HepG2 (cell line): ENCODE results near the gene EFCAB13. TPM values are rescaled to one million over a fixed set of nuclear protein-coding genes. Genes with fewer than 3 reads are reported as not detected.

Experiments
- GATAD2A ChIP-seq: IDR thresholded peaks from 2 replicates; pipeline ENCODE4 v1.6.1; 2016
- HDAC6 ChIP-seq: fragments of 200-600 bp; sonication (generic); IDR thresholded peaks from 2 replicates; pipeline ENCODE4 v1.7.0; 2017; ENCODE audit warnings: mild to moderate bottlenecking, antibody characterized with exemption, low read length, low read depth
- HNRNPLL ChIP-seq: fragments of 200-400 bp; formaldehyde crosslinking; IDR thresholded peaks from 2 replicates; pipeline ENCODE4 v1.6.1; 2017; ENCODE audit warnings: mild to moderate bottlenecking, low read depth, low read length; ENCODE audit not compliant: poor library complexity, severe bottlenecking
- ISL2 ChIP-seq: sonication (generic); formaldehyde crosslinking; IDR thresholded peaks from 2 replicates; pipeline ENCODE4 v1.5.0; 2020; ENCODE audit warnings: missing genetic modification reagents
- ONECUT2 ChIP-seq: sonication (generic); formaldehyde crosslinking; IDR thresholded peaks from 2 replicates; pipeline ENCODE4 v1.4.0; 2020; ENCODE audit warnings: missing genetic modification reagents
- PHF21A ChIP-seq: sonication (generic); formaldehyde crosslinking; IDR thresholded peaks from 2 replicates; pipeline ENCODE4 v1.5.0; 2020; ENCODE audit warnings: mild to moderate bottlenecking, missing genetic modification reagents
- POGZ ChIP-seq: sonication (generic); formaldehyde crosslinking; IDR thresholded peaks from 2 replicates; pipeline ENCODE4 v1.4.0; 2020; ENCODE audit warnings: mild to moderate bottlenecking, missing genetic modification reagents
- SOX5 ChIP-seq: IDR thresholded peaks from 2 replicates; pipeline ENCODE4 v1.6.1; 2016; ENCODE audit warnings: borderline replicate concordance
- SRSF9 ChIP-seq: fragments of 200-400 bp; formaldehyde crosslinking; IDR thresholded peaks from 2 replicates; pipeline ENCODE4 v1.6.1; 2018; ENCODE audit warnings: borderline replicate concordance, mild to moderate bottlenecking, low read depth, low read length; ENCODE audit not compliant: insufficient read depth, poor library complexity, severe bottlenecking
- WIZ ChIP-seq: sonication (generic); formaldehyde crosslinking; IDR thresholded peaks from 2 replicates; pipeline ENCODE4 v1.5.1; 2020; ENCODE audit warnings: mild to moderate bottlenecking, missing genetic modification reagents
- ZEB1 ChIP-seq: IDR thresholded peaks from 2 replicates; pipeline ENCODE4 v1.6.1; 2012; ENCODE audit warnings: mild to moderate bottlenecking, low read depth, inconsistent platforms; ENCODE audit not compliant: insufficient replicate concordance
- ZNF121 ChIP-seq: sonication (generic); formaldehyde crosslinking; IDR thresholded peaks from 2 replicates; pipeline ENCODE4 v1.5.0; 2020; ENCODE audit warnings: mild to moderate bottlenecking, missing genetic modification reagents
- ZNF143 ChIP-seq: sonication (generic); formaldehyde crosslinking; IDR thresholded peaks from 2 replicates; pipeline ENCODE4 v1.4.0; 2020; ENCODE audit warnings: missing genetic modification reagents
- ZNF180 ChIP-seq: sonication (generic); formaldehyde crosslinking; IDR thresholded peaks from 2 replicates; pipeline ENCODE4 v1.4.0; 2020; ENCODE audit warnings: low read depth, missing genetic modification reagents, borderline replicate concordance
- ZNF547 ChIP-seq: sonication (generic); formaldehyde crosslinking; IDR thresholded peaks from 2 replicates; pipeline ENCODE4 v1.5.1; 2020; ENCODE audit warnings: mild to moderate bottlenecking, missing genetic modification reagents
- ZNF564 ChIP-seq: sonication (generic); formaldehyde crosslinking; IDR thresholded peaks from 2 replicates; pipeline ENCODE4 v1.8.1; 2023; ENCODE audit warnings: mild to moderate bottlenecking, missing genetic modification reagents
- ZNF615 ChIP-seq: sonication (generic); formaldehyde crosslinking; IDR thresholded peaks from 2 replicates; pipeline ENCODE4 v1.5.0; 2020; ENCODE audit warnings: mild to moderate bottlenecking, missing genetic modification reagents, borderline replicate concordance
- ZNF777 ChIP-seq: sonication (generic); formaldehyde crosslinking; IDR thresholded peaks from 2 replicates; pipeline ENCODE4 v1.4.0; 2020; ENCODE audit warnings: missing genetic modification reagents
- ZNF781 ChIP-seq: sonication (generic); formaldehyde crosslinking; IDR thresholded peaks from 2 replicates; pipeline ENCODE4 v1.5.1; 2020; ENCODE audit warnings: borderline replicate concordance, mild to moderate bottlenecking, missing genetic modification reagents; ENCODE audit errors: not compliant biosample characterization
- polyA plus RNA-seq, 8 experiments: library from polyadenylated mRNA; depleted of rRNA in 3 of 8; stranded (reverse) in 7 of 8; unstranded in 1 of 8; fragments of >200 nt; fragmentation: Illumina TruSeq in 4 of 8; extraction: Trizol in 4 of 8; gene quantifications; 2 replicates each; pipeline versions ENCODE4 v1.2.1 to v1.2.3, GENCODE V29; 2011 to 2016; ENCODE audit warnings: low read depth in 4 of 8, missing spikeins in 1 of 8, mixed read lengths in 1 of 8; ENCODE audit not compliant: insufficient read depth in 1 of 8
- total RNA-seq, 5 experiments: library from RNA; depleted of rRNA; stranded (reverse); fragments of >200 nt; fragmentation: Illumina TruSeq; extraction: Trizol; gene quantifications; 2 replicates each; pipeline ENCODE4 v1.2.3, GENCODE V29; 2016; ENCODE audit warnings: low read depth in 1 of 5
- TF ChIP-seq, protein P1 (sequence below): sonication (generic); formaldehyde crosslinking; IDR thresholded peaks from 2 replicates; pipeline ENCODE4 v1.4.0; 2020; ENCODE audit warnings: missing genetic modification reagents, mild to moderate bottlenecking, borderline replicate concordance
- TF ChIP-seq, protein P2 (sequence below): sonication (generic); formaldehyde crosslinking; IDR thresholded peaks from 2 replicates; pipeline ENCODE4 v1.8.1; 2023; ENCODE audit warnings: mild to moderate bottlenecking, moderate library complexity, missing genetic modification reagents
- TF ChIP-seq, protein P3 (sequence below): sonication (generic); formaldehyde crosslinking; IDR thresholded peaks from 2 replicates; pipeline ENCODE4 v1.8.1; 2023; ENCODE audit warnings: mild to moderate bottlenecking, inconsistent platforms, moderate library complexity, missing genetic modification reagents, borderline replicate concordance
- TF ChIP-seq, protein P4 (sequence below): IDR thresholded peaks from 2 replicates; pipeline ENCODE4 v1.6.1; 2016; ENCODE audit warnings: missing compliant biosample characterization, missing genetic modification reagents, borderline replicate concordance

Gene EFCAB13
- total and polyA plus RNA-seq, 2 of the 13 experiments (the other 11 are each of a cell fraction or from before 2014, with no cell fraction given), result 0.22 to 0.71 TPM

DNA sequence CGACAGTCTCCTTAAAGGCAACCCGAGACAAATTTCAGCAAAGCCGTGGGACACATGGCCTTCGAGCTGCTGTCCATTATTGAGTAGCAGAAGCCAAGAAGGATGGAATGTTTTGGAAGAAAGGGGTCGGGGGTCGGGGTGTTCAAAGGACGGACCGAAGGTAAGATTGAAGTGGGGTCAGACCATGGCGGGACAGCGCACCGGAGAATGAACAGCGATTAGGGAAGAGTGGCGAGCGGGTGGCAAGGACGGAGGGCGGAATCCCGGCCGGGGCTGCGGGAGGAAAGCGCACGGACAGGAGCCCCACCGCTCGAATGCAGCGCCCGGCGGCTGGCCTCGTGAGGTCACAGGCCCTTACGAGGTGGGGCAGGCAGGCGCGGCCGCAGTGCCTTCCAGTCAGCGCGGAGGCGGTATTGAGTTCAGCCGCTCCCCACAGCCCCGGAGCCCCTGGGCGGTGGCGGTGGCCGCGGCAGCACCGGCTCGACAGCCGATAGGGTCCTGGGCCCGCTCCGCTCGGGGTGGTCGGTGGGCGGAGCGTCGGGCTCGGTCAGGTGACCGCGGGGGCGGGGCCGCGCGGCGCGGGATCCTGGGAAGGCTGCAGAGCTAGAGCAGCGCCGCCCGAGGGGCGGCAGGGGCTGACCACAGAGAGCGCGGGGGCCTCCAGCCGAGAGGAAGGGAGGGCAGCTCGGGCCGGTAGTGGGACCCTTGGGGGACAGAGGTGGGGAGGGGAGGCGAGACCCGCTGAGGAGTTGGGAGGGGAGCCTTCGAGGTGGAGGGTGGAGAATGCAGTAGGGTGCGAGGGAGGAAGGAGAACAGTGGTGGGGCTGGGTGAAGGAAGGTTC lies at the start of gene EFCAB13 (continued):
- TF ChIP-seq, protein P1, sequence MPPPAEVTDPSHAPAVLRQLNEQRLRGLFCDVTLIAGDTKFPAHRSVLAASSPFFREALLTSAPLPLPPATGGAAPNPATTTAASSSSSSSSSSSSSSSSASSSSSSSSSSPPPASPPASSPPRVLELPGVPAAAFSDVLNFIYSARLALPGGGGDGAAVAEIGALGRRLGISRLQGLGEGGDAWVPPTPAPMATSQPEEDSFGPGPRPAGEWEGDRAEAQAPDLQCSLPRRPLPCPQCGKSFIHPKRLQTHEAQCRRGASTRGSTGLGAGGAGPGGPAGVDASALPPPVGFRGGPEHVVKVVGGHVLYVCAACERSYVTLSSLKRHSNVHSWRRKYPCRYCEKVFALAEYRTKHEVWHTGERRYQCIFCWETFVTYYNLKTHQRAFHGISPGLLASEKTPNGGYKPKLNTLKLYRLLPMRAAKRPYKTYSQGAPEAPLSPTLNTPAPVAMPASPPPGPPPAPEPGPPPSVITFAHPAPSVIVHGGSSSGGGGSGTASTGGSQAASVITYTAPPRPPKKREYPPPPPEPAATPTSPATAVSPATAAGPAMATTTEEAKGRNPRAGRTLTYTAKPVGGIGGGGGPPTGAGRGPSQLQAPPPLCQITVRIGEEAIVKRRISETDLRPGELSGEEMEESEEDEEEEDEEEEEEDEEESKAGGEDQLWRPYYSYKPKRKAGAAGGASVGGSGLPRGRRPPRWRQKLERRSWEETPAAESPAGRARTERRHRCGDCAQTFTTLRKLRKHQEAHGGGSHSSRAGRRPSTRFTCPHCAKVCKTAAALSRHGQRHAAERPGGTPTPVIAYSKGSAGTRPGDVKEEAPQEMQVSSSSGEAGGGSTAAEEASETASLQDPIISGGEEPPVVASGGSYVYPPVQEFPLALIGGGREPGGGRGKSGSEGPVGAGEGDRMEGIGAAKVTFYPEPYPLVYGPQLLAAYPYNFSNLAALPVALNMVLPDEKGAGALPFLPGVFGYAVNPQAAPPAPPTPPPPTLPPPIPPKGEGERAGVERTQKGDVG (CRISPR knock-in tag), result peak; percentile 82
- TF ChIP-seq ZNF143 (CRISPR knock-in tag), result peak; percentile 81
- TF ChIP-seq HDAC6, result no peak
- TF ChIP-seq ZNF547 (CRISPR knock-in tag), result peak; percentile 99
- TF ChIP-seq SOX5 (CRISPR knock-in tag), result peak; percentile 61; the same call in 1 of the 2 replicates
- peak; percentile 74 for TF ChIP-seq HNRNPLL
- TF ChIP-seq, protein P2, sequence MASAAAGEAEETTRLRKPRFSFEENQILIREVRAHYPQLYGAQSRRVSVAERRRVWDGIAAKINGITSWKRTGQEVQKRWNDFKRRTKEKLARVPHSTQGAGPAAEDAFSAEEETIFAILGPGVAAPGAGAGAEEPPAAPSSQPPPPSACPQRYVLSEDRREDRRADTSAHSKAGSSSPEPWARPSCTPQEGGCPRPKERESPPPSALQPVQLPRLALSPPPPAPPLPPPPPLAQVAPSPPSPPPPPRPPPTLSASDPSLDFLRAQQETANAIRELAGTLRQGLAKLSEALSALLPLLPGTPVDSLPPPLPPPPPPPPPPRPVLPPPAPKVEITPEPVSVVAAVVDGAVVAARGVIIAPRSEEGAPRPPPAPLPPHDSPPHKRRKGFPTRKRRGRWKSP (CRISPR knock-in tag), result peak; percentile 94
- peak; percentile 65; the same call in 1 of the 2 replicates for TF ChIP-seq ZNF564
- 0 out of 2 replicates have a peak, but pooled peaks have one; percentile 36 for TF ChIP-seq GATAD2A (CRISPR knock-in tag)
- no peak for TF ChIP-seq ZNF180 (CRISPR knock-in tag)
- TF ChIP-seq ZNF781 (CRISPR knock-in tag), result peak; percentile 97
- peak; percentile 42 for TF ChIP-seq ISL2 (CRISPR knock-in tag)
- TF ChIP-seq, protein P3, sequence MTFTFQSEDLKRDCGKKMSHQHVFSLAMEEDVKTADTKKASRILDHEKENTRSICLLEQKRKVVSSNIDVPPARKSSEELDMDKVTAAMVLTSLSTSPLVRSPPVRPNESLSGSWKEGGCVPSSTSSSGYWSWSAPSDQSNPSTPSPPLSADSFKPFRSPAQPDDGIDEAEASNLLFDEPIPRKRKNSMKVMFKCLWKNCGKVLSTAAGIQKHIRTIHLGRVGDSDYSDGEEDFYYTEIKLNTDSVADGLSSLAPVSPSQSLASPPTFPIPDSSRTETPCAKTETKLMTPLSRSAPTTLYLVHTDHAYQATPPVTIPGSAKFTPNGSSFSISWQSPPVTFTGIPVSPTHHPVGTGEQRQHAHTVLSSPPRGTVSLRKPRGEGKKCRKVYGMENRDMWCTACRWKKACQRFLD (CRISPR knock-in tag), result peak; percentile 99
- peak; percentile 85 for TF ChIP-seq PHF21A (CRISPR knock-in tag)
- 0 out of 2 replicates have a peak, but pooled peaks have one; percentile 45 for TF ChIP-seq ZNF615
- TF ChIP-seq ZNF777 (CRISPR knock-in tag), result peak; percentile 95
- no peak for TF ChIP-seq ZEB1
- peak; percentile 93 for TF ChIP-seq POGZ (CRISPR knock-in tag)
- TF ChIP-seq ZNF121, result peak; percentile 36; the same call in 1 of the 2 replicates
- no peak for TF ChIP-seq ONECUT2 (CRISPR knock-in tag)
- TF ChIP-seq WIZ, result peak; percentile 84; the same call in 1 of the 2 replicates
- TF ChIP-seq, protein P4, sequence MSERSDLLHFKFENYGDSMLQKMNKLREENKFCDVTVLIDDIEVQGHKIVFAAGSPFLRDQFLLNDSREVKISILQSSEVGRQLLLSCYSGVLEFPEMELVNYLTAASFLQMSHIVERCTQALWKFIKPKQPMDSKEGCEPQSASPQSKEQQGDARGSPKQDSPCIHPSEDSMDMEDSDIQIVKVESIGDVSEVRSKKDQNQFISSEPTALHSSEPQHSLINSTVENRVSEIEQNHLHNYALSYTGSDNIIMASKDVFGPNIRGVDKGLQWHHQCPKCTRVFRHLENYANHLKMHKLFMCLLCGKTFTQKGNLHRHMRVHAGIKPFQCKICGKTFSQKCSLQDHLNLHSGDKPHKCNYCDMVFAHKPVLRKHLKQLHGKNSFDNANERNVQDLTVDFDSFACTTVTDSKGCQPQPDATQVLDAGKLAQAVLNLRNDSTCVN (CRISPR knock-in tag), result peak; percentile 83
- no peak for TF ChIP-seq SRSF9
